ENCODE results near the gene SGTA. TPM values are rescaled to one million over a fixed set of nuclear protein-coding genes. Genes with fewer than 3 reads are reported as not detected.

Gene SGTA
- total and polyA plus RNA-seq, 2 of the 13 experiments (the other 11 are each of a cell fraction or from before 2014, with no cell fraction given): 43.9 to 47.4 TPM

DNA sequence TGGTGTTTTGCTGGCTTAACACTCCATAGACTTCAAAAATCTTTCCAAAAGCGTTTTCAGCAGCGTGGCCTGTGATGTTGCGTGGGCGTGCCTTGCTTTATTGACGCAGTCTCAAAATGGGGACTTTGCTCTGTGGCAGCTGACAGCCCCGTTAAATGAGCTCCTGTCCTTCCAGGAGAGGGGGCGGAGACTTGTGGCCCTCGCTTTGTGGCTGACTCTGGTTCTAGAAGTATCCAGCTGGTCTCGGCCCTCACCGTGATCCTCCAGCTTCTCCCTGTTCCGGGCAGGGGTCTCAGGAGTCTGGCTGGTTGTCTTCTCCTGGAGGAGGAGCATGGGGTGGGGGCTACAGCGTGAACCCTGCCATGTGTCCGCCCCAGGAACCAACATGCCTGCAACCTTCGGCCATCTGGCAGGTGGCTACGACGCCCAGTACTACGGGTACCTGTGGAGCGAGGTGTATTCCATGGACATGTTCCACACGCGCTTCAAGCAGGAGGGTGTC lies 28.2 kb upstream of the SGTA start (continued):
- TF ChIP-seq TGIF2 (CRISPR knock-in tag; IDR thresholded peaks at IDR 0.05) (no peak), ZNF768 (CRISPR knock-in tag; IDR thresholded peaks at IDR 0.05) (no peak), NR2C2 (CRISPR knock-in tag; IDR thresholded peaks at IDR 0.05; ENCODE audit: borderline replicate concordance) (no peak), ARNTL (CRISPR knock-in tag; IDR thresholded peaks at IDR 0.05) (0 out of 2 replicates have a peak, but pooled peaks have one; percentile 32), NFKB2 (CRISPR knock-in tag; IDR thresholded peaks at IDR 0.05; ENCODE audit: borderline replicate concordance) (no peak), NR2F1 (CRISPR knock-in tag; IDR thresholded peaks at IDR 0.05) (no peak), ZNF615 (CRISPR knock-in tag; IDR thresholded peaks at IDR 0.05; ENCODE audit: borderline replicate concordance) (no peak), ZFP62 (CRISPR knock-in tag; IDR thresholded peaks at IDR 0.05) (no peak), ZFX (CRISPR knock-in tag; IDR thresholded peaks at IDR 0.05; ENCODE audit: low read depth) (peak; percentile 75), ZNF772 (CRISPR knock-in tag; IDR thresholded peaks at IDR 0.05) (0 out of 2 replicates have a peak, but pooled peaks have one; percentile 57), RARA (CRISPR knock-in tag; IDR thresholded peaks at IDR 0.05) (peak; percentile 53; the same call in 1 of the 2 replicates), TBL1XR1 (IDR thresholded peaks at IDR 0.05; ENCODE audit: borderline replicate concordance, low read length, partially characterized antibody) (no peak), KDM6A (CRISPR knock-in tag; IDR thresholded peaks at IDR 0.05; ENCODE audit: low read depth) (0 out of 2 replicates have a peak, but pooled peaks have one; percentile 29), CAMTA2 (CRISPR knock-in tag; IDR thresholded peaks at IDR 0.05; ENCODE audit: borderline replicate concordance) (no peak), ZSCAN31 (CRISPR knock-in tag; IDR thresholded peaks at IDR 0.05; ENCODE audit: low read depth) (0 out of 2 replicates have a peak, but pooled peaks have one; percentile 53), ZKSCAN5 (CRISPR knock-in tag; IDR thresholded peaks at IDR 0.05) (no peak), ZMYM4 (CRISPR knock-in tag; IDR thresholded peaks at IDR 0.05) (peak; percentile 23; the same call in 1 of the 2 replicates), ZNF782 (CRISPR knock-in tag; IDR thresholded peaks at IDR 0.05; ENCODE audit: borderline replicate concordance) (no peak)
- TF ChIP-seq, protein P1, sequence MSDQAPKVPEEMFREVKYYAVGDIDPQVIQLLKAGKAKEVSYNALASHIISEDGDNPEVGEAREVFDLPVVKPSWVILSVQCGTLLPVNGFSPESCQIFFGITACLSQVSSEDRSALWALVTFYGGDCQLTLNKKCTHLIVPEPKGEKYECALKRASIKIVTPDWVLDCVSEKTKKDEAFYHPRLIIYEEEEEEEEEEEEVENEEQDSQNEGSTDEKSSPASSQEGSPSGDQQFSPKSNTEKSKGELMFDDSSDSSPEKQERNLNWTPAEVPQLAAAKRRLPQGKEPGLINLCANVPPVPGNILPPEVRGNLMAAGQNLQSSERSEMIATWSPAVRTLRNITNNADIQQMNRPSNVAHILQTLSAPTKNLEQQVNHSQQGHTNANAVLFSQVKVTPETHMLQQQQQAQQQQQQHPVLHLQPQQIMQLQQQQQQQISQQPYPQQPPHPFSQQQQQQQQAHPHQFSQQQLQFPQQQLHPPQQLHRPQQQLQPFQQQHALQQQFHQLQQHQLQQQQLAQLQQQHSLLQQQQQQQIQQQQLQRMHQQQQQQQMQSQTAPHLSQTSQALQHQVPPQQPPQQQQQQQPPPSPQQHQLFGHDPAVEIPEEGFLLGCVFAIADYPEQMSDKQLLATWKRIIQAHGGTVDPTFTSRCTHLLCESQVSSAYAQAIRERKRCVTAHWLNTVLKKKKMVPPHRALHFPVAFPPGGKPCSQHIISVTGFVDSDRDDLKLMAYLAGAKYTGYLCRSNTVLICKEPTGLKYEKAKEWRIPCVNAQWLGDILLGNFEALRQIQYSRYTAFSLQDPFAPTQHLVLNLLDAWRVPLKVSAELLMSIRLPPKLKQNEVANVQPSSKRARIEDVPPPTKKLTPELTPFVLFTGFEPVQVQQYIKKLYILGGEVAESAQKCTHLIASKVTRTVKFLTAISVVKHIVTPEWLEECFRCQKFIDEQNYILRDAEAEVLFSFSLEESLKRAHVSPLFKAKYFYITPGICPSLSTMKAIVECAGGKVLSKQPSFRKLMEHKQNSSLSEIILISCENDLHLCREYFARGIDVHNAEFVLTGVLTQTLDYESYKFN (CRISPR knock-in tag; conservative IDR thresholded peaks at IDR 0.05): peak; percentile 83
- TF ChIP-seq, protein P2, sequence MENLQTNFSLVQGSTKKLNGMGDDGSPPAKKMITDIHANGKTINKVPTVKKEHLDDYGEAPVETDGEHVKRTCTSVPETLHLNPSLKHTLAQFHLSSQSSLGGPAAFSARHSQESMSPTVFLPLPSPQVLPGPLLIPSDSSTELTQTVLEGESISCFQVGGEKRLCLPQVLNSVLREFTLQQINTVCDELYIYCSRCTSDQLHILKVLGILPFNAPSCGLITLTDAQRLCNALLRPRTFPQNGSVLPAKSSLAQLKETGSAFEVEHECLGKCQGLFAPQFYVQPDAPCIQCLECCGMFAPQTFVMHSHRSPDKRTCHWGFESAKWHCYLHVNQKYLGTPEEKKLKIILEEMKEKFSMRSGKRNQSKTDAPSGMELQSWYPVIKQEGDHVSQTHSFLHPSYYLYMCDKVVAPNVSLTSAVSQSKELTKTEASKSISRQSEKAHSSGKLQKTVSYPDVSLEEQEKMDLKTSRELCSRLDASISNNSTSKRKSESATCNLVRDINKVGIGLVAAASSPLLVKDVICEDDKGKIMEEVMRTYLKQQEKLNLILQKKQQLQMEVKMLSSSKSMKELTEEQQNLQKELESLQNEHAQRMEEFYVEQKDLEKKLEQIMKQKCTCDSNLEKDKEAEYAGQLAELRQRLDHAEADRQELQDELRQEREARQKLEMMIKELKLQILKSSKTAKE (CRISPR knock-in tag; IDR thresholded peaks at IDR 0.05; ENCODE audit: borderline replicate concordance): no peak
- TF ChIP-seq, protein P3, sequence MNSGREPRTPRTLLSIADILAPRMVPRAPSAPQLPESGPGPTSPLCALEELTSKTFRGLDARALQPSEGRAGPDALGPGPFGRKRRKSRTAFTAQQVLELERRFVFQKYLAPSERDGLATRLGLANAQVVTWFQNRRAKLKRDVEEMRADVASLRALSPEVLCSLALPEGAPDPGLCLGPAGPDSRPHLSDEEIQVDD (CRISPR knock-in tag; IDR thresholded peaks at IDR 0.05; ENCODE audit: borderline replicate concordance): peak; percentile 63; the same call in 1 of the 2 replicates
- TF ChIP-seq, protein P4, sequence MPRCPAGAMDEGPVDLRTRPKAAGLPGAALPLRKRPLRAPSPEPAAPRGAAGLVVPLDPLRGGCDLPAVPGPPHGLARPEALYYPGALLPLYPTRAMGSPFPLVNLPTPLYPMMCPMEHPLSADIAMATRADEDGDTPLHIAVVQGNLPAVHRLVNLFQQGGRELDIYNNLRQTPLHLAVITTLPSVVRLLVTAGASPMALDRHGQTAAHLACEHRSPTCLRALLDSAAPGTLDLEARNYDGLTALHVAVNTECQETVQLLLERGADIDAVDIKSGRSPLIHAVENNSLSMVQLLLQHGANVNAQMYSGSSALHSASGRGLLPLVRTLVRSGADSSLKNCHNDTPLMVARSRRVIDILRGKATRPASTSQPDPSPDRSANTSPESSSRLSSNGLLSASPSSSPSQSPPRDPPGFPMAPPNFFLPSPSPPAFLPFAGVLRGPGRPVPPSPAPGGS (CRISPR knock-in tag; IDR thresholded peaks at IDR 0.05): 0 out of 2 replicates have a peak, but pooled peaks have one; percentile 53

All from HepG2 (cell line).